ES-I3 (cell line): Measurements from ENCODE around the gene PMFBP1.

ENCODE experiments used
- H3K36me3 ChIP-seq: 2 replicates; pipeline ENCODE4 v1.6.1; 2013; ENCODE audit warnings: mild to moderate bottlenecking, low read length, control low read depth, moderate library complexity; ENCODE audit not compliant: insufficient read depth
- H3K4me1 ChIP-seq: 2 replicates; pipeline ENCODE4 v1.6.1; 2013; ENCODE audit warnings: mild to moderate bottlenecking, control low read depth, low read length; ENCODE audit not compliant: insufficient read depth
- H3K9ac ChIP-seq: 2 replicates; pipeline ENCODE4 v1.6.1; 2013; ENCODE audit warnings: low read depth, mild to moderate bottlenecking, low read length, moderate library complexity
- H3K9me3 ChIP-seq: 2 replicates; pipeline ENCODE4 v1.6.1; 2013; ENCODE audit warnings: mild to moderate bottlenecking, low read length, moderate library complexity; ENCODE audit not compliant: control insufficient read depth, insufficient read depth

The PMFBP1 gene

DNA sequence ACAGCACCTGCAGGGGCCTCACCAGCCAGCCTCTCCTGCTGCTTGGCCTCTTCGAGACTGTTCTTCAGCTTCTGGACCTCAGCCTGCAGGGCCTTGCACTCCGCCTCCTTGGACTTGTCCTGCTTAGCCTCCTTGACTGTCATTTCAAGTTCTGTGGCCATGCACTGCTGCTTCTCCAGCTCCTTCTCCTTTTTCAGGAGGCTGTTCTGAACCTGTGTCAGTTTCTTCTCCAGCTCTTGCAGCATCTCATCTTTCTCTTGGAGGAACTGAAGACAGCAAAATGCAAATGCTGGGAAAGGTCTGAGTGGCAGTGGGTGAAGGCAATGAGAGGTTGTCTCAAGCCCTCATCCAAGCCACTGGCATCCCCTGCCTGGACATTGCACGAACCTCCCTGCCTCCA is 39.2 kb downstream of the PMFBP1 start:
- peaks cover 7% of the 10 kb centered on the region; the same call in 1 of the 2 replicates for H3K4me1 ChIP-seq
- no peaks in the 10 kb centered on the region; the same call in 1 of the 2 replicates for H3K36me3 ChIP-seq
- no peak overlapping the region for H3K9ac ChIP-seq
- H3K9me3 ChIP-seq: no peaks in the 10 kb centered on the region

DNA sequence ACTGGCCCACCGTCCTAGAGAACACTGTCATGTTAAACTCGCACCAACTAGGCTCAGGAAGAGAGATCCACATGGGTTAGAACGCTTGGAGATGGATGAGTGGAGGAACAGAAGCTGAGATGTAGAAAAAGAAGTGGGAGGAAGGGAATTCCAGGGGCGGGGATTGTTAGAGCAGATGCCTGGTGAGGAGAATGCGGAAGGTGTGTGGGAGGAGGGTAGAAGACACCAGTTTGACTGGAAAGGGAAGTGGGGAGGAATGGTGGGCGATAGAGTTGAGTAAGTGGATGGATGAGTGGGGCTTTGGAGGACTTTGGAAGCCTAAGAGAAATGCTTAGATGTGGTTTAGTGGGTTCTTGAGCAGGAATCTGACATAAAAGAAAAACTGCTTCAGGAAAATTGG is 40.9 kb downstream of the PMFBP1 start:
- Histone ChIP-seq H3K4me1 (peaks cover 7% of the 10 kb centered on the region; the same call in 1 of the 2 replicates), H3K9me3 (no peaks in the 10 kb centered on the region), H3K9ac (no peak overlapping the region), H3K36me3 (no peaks in the 10 kb centered on the region; the same call in 1 of the 2 replicates)

DNA sequence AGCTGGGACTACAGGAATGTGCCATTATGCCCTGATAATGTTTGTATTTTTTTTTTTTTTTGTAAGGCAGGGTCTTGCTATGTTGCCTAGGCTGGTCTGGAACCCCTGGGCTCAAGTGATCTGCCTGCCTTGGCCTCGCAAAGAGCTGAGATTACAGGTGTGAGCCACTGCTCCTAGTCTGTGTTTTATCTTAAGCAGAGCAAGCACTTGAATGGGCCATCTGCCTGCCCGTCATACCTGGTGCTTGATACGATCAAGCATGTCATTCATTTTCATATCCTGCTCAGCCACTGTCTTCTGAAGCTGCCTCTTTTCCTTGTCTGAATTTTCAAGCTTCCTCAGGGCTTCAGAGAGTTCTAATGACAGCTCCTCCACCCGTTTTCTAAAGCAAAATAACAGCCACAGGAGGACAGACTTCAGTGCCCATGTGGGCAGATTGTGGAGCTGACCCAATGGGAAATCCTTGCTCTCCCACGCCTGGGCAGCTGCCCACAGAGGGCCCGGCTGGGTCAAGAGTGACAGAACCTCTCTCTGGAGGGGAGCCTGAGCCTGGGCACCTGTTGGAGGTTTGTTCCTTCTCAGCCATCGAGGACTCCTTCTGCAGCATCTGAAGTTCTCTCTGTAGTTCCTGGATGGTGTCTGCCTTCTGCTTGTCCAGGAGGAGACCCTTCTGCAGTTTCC is 41.8 kb downstream of the PMFBP1 start:
- H3K4me1 ChIP-seq: peaks cover 13% of the 10 kb centered on the region
- no peak overlapping the region for H3K9ac ChIP-seq
- no peaks in the 10 kb centered on the region for H3K9me3 ChIP-seq
- H3K36me3 ChIP-seq: no peaks in the 10 kb centered on the region; the same call in 1 of the 2 replicates

DNA sequence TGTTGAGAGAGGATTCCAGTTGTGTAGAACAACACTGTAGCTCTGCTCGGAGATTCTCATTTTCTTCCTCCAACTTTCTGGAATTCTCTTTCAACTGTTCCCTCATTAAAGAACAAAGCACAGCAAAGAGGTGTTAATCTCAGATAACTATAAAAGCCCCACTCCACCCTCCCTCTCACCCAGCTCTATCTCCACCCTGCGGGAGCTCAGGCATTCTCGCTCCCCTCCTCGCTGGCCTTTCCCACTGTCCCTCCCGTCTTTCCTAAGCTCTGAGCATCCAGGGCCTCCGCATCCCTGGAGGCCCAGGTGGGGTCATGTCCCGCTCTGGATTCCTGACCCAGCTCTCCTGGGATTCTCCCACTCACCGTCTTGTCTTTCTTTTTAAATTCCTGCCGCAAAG is 43.3 kb downstream of the PMFBP1 start:
- H3K36me3 ChIP-seq: no peaks in the 10 kb centered on the region; the same call in 1 of the 2 replicates
- H3K9me3 ChIP-seq: no peaks in the 10 kb centered on the region
- H3K9ac ChIP-seq: no peak overlapping the region
- peaks cover 15% of the 10 kb centered on the region for H3K4me1 ChIP-seq

DNA sequence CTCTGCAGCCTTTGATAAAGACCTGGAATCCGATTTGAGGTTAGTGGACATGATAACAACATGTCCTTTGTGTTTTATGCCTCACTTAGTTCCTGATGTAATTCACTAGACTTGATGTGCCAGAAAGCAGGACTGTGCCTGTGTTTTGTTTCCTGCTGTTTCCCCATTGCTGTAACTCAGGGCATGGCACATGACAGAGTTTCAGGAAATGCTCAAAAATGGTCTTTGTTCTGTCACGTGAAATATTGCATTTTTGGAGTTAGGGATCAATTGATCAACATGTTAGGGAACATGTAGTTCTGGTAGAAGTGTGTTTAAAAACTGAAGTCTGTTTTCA is 45.6 kb downstream of the PMFBP1 start:
- no peaks in the 10 kb centered on the region for H3K9me3 ChIP-seq
- H3K9ac ChIP-seq: no peak overlapping the region
- no peaks in the 10 kb centered on the region; the same call in 1 of the 2 replicates for H3K36me3 ChIP-seq
- H3K4me1 ChIP-seq: peaks cover 15% of the 10 kb centered on the region

DNA sequence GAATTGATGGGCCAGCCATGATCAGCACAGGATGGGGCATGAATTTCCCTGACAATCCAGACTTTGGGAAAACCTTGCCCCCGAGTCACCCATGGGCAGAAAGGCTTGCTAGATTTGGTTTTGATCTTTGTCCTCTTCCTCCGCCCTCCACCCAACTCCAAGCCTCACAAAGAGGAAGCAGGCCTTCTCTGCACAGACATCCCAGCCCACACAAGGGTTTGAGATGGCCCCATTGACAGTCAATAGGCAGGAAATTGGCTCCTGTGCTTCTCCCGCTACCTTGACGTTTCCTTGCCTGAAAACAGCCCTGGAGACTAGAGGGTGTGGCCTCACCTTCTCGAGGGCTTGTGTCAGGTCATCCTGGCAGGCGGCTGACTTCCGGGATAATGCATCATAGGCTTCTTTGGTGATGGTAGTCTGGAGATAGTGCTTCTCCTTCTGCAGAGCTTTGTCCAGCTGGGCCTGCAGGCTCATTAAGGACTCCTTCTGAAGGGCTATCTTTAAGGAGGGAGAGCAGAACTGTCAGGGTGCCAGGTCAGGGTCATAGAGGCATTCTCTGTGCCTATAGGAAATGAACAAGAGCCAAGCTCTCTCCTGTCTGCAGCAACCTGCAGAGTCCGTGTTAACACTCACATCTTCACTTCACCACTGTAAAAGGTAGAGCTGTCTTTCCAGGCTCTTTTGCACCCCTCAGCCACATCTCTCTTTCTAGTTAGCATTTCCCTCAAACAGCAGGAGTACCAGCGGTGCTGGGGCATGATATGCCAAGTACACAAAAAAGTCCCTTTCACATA is 46.1 kb downstream of the PMFBP1 start:
- Histone ChIP-seq H3K4me1 (peaks cover 11% of the 10 kb centered on the region), H3K9ac (no peak overlapping the region), H3K9me3 (no peaks in the 10 kb centered on the region), H3K36me3 (no peaks in the 10 kb centered on the region; the same call in 1 of the 2 replicates)

DNA sequence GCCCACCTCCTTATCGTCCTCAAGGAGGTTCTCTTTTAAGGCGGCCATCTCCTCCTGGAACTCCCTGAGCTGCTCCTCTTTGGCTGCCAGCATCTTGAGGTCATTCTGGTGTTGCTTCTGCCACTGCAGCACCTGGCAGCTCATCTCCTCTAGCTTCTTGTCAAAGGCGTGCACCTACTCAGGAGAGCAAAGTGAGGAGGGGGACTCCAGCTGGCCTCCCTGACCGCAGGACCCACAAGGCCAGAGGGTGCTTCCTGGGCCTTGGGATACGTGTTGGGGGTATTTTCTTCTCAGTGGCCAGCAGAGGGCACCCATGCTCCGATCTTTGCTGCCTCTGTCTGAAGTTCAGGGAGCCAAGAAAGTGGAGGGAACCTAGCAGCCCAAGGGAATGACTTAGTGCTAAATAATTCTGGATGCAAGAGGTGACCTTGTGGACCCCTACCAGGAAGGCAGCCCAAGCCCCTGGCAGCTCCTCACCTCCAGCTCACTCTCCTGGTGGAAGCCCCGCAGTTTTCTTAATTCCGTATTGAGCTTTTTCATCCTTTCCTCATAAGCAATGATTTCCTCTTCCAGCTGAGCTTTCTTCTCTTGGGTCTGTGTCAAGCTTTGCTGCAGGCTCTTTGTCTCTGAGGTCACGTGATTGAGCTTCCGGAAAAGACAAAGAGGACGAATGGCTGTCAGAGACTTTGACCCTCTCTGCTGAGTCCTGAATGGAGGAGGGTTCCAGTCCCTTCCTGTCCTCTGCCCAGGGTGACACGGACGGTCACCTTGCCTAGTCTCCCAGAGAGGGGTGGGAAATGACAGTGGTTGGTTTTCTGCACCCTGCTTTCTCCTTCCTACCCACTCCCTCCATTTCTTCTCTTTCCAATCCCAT is 47.0 kb downstream of the PMFBP1 start:
- no peaks in the 10 kb centered on the region; the same call in 1 of the 2 replicates for H3K36me3 ChIP-seq
- no peak overlapping the region for H3K9ac ChIP-seq
- no peaks in the 10 kb centered on the region for H3K9me3 ChIP-seq
- peaks cover 8% of the 10 kb centered on the region for H3K4me1 ChIP-seq

DNA sequence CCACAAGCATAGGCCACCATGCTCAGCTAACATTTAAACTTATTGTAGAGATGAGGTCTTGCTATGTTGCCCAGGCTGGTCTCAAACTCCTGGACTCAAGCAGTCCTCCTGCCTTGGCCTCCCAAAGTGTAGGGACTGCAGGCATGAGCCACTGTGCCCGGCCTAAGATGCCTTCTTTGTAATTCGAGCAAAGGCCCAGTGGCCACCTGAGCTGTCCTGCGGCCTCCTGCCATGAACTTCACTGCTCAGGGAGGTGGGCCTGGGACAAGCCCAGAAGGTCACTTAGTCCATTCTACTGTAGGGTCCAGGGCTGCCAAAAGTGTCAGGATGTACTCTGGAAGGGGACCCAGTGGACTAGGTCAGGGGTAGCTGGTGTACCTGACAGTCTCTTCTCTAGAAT is 47.8 kb downstream of the PMFBP1 start:
- Histone ChIP-seq H3K9ac (no peak overlapping the region), H3K36me3 (no peaks in the 10 kb centered on the region; the same call in 1 of the 2 replicates), H3K4me1 (peaks cover 8% of the 10 kb centered on the region), H3K9me3 (no peaks in the 10 kb centered on the region)

DNA sequence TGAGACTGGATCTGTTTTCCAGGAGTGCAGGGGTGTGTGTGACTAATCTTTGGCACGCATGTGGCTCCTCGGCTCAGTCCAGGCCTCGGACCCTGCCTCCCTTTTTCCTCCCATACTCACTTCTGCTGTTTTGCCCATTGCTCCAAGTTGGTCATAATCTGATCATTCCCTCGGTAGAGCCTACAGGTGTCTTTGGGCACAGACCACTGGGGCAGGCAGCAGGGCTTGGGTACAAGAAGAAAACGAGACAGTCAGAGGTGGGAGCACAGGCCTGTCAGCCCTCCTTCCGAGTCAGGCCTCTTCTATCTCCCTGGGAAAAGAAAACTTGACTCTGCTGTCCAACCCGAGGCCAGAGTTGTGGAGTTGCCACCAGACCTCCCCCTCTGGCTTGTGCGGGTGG is 48.5 kb downstream of the PMFBP1 start:
- H3K4me1 ChIP-seq: peaks cover 8% of the 10 kb centered on the region
- no peaks in the 10 kb centered on the region for H3K9me3 ChIP-seq

DNA sequence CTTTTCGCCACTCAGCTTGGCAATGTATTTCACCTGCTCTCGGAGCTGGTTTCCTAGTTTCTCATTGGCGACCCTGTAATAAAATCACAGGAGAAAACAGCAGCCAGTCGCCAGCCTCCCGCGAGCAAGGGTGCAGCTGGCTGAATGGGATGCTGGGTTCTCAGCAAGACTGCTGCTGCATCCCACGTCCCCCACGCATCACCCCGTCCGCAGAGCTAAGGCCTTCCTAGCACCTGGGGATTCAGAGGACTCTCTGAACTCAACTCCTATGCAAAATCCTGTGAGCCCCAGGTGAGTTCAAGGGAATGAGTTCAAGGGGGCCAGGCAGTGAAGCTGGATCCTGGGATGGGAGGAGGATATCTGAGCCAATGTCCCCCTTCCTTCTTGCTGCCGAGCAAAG is 49.0 kb downstream of the PMFBP1 start:
- H3K9ac ChIP-seq: no peak overlapping the region

More for the DNA sequence above, 48.5 kb downstream of the PMFBP1 start:
- Histone ChIP-seq H3K9ac (no peak overlapping the region), H3K36me3 (no peaks in the 10 kb centered on the region; the same call in 1 of the 2 replicates)

DNA sequence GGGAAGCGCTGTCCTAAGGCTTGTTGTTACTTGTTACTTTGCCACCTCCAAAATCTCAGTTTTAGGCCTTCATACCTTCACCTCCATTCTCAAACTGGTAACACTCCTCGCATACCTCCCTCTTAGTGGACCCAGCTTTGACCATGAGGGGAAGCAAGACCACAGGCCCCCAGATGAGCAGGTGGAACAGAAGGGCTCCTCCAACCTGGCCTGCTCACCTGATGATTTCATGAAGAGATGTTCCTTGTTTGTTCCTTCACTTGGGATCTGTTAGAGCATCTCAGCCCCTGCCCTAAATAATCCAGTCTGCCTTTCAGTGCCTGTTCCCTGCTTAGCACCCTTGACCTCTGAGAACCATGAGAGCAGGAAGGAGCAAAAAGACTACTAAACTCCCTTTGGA is 49.6 kb downstream of the PMFBP1 start:
- H3K9me3 ChIP-seq: no peaks in the 10 kb centered on the region
- no peaks in the 10 kb centered on the region for H3K36me3 ChIP-seq
- H3K9ac ChIP-seq: no peak overlapping the region
- peaks cover 8% of the 10 kb centered on the region for H3K4me1 ChIP-seq

More for the DNA sequence above, 49.0 kb downstream of the PMFBP1 start:
- Histone ChIP-seq H3K9me3 (no peaks in the 10 kb centered on the region), H3K4me1 (peaks cover 8% of the 10 kb centered on the region), H3K36me3 (no peaks in the 10 kb centered on the region)

DNA sequence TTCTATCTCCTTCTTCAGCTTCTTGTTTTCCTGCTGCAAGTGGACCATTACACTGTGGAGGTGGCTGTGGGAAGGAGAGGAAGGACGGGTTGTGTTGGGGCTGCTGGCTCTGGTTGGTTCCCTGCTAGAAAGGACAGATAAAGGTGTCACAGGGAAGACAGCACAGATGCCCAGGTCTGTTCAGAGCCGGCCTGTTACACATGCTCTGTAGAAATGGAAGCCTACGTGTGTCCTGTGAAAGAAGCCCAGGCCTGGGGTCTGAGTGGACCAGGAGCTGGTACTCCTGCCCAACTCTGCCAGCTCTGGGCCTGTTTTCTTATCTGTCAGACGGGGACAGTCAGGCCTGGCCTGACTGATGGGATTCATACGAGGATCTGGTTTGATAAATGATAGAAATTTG is 51.9 kb downstream of the PMFBP1 start:
- Histone ChIP-seq H3K9me3 (no peaks in the 10 kb centered on the region), H3K36me3 (no peaks in the 10 kb centered on the region), H3K9ac (no peak overlapping the region), H3K4me1 (peaks cover under 1% of the 10 kb centered on the region)

DNA sequence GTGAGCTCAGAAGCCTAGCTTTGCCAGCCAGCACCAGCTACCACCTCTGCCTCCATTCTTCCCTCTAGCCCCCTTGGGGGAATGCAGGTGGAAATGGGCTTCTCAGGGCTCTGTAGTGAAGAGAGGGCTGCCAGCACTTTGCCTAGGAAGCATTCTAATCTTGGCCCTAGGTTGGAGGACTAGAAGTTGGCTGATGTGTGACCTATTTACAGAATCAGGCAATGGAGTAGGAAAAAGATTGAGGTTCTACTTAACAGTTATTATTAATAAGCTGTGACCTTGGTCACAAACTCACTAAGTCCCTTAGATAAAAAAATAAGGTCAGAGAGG is 58.4 kb downstream of the PMFBP1 start:
- no peak overlapping the region for H3K9ac ChIP-seq
- H3K36me3 ChIP-seq: peaks cover 8% of the 10 kb centered on the region
- H3K4me1 ChIP-seq: no peaks in the 10 kb centered on the region
- H3K9me3 ChIP-seq: no peaks in the 10 kb centered on the region

DNA sequence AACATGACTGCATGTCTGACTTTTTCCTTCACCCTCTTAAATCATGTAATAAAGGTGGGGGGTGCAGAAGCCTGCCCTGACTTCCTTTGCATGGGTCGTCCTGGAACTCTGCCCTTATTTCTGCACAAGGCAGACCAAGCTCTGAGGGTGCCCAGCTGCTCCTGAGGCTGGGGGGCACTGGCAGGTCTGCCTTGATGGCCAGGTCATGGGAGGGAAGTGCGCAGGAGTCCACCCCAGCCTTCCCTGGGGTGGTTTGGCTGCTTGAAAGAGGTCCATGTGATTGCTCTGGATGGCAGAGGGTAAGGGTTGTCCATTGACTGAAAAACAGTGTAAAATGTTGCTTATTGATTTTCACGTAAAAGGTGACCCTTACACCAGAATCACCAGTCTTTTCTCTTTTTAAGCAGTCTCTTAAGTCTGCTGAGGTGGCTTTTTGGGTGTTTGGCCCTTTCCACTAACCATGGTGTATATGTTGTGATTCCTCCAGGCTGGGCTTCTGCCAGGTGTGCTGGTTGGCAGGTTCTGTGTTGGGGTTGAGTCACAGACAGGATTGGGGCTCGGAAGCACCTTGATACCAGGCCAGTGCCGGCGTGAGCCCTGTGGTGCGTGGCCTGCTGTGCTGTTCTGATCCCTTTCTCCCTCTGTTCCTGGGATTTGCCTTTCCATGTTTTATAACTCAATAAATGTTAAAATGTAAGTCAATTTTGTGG is 58.9 kb downstream of the PMFBP1 start:
- no peaks in the 10 kb centered on the region for H3K4me1 ChIP-seq
- no peaks in the 10 kb centered on the region for H3K9me3 ChIP-seq
- H3K9ac ChIP-seq: no peak overlapping the region
- H3K36me3 ChIP-seq: peaks cover 14% of the 10 kb centered on the region
